ENCODE data around the gene SAT2. TPM values are rescaled to one million over a fixed set of nuclear protein-coding genes. Genes with fewer than 3 reads are reported as not detected.

SAT2 gene
- 10 to 100 TPM; 32.7 to 38.7 TPM for total RNA-seq

GRCh38 chr17:7627250-7628121, at the start of gene SAT2:
SAT2 (minus strand) TSS chr17:7627821; CDS start chr17:7627635, 186 bp downstream.

GRCh38 chr17:7650509-7651096, 23.0 kb upstream of the SAT2 start, which contains the start of gene ATP1B2:
ATP1B2 (plus strand) TSS chr17:7650926; CDS start chr17:7651519, 593 bp downstream.

GRCh38 chr17:7629939-7630571, 2.4 kb upstream of the SAT2 start, which contains the start of gene SHBG:
SHBG (plus strand) TSS chr17:7630135; CDS start chr17:7630173, 38 bp downstream.

DNA sequence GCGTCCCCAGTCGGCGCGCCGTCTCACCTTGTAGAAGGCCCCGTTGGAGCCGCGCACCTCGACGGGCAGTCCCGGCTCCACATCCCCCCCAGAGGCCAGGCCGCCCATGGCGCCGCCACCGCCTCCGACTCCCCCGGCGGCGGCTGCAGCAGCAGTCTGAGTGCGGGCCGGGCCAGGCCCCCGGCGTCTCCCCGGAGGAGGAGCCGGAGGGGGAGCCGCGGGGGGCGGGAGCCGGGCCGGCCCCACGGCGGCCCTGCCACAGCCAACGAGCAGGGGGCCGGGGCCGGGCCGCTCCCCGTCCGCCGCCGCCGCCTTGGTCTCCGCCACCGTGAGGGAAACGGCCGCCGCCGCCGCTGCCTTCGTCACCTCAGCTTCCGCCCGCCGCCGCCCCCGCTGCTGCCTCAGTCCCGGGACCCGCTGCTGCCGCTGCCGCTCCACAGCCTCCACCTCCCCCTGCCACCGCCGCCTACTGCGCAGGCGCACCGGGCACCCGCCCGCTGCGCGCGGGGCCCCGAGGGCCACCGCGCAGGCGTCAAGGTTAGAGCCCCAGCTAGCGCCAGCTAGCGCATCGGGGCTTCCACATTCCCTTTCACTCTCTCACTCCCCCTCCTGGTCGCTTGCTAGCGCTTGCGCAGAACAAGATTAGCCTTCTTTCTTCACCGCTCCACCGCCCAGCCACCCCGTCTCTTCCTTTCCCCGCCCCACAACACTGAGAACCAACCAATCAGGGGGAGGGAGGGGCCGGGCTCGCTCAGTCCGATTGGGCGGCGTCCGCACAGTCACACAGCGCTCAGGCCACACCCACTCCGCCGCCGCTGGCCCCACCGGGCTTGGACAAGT, 13.0 kb downstream of the SAT2 start, which contains the start of gene FXR2:
FXR2 (minus strand) TSS at position 473 of the 840 bp plus-strand sequence; CDS start at position 108, 365 bp downstream.

DNA sequence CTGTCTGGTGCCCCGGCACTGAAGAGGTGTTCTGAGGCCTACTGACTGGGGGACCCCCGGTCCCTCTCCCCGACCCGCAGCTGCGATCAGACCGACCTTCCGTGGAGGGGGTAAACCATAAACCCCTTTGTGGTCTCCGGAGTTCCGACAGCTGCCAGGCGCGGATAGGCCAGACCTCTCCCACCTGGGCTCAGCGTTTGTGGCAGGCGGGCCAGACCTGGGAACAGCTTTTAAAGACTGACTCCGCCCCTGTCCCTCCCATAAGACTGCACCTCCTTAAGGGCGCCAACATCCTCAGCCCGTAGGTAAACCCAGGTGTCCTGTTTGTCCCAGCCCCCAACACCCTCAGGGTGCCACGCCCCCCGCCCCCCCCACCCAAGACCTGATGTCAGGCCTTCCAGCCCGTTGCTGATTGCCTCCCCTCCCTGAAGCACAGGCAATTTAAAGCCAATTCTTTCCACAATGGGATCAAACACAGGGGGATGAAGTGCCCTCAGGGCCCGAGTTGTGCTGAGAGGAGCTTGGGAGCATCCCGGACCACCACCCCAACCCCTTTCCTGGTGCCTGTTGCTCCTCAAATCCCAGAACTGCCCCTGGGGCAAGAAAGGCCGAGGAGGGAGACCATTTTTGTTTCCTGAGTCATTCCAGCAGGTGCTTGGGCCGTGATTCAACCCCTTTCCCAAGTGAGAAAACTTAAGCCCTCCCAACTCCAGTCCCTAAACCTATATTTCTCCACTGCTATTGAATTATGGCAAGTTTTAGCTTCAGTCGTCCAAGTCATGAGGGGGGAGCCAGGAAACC, 37.5 kb downstream of the SAT2 start, which contains the start of gene SOX15:
SOX15 (minus strand) TSS at position 204 of the 801 bp plus-strand sequence. CDS start 418 bp downstream, outside the sequence.

GRCh38 chr17:7583253-7584109, 44.1 kb downstream of the SAT2 start, which contains the start of gene MPDU1:
MPDU1 (plus strand) TSS chr17:7583852; CDS start chr17:7583863, 11 bp downstream.

DNA sequence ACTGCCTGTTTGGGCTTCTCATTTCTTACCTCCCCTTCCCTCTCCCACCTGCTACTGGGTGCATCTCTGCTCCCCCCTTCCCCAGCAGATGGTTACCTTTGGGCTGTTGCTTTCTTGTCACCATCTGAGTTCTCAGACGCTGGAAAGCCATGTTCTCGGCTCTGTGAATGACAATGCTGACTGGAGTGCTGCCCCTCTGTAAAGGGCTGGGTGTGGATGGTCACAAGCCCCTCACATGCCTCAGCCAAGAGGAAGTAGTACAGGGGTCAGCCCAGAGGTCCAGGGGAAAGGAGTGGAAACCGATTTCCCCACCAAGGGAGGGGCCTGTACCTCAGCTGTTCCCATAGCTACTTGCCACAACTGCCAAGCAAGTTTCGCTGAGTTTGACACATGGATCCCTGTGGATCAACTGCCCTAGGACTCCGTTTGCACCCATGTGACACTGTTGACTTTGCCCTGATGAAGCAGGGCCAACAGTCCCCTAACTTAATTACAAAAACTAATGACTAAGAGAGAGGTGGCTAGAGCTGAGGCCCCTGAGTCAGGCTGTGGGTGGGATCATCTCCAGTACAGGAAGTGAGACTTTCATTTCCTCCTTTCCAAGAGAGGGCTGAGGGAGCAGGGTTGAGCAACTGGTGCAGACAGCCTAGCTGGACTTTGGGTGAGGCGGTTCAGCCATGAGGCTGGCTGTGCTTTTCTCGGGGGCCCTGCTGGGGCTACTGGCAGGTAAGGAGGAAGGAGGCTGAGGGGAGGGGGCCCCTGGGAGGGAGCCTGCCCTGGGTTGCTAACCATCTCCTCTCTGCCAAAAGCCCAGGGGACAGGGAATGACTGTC, 48.4 kb downstream of the SAT2 start, which contains the start of gene CD68:
CD68 (plus strand) TSS at position 638 of the 833 bp plus-strand sequence; CDS start at position 678, 40 bp downstream.

Other genes with a start within 250 kb of the SAT2 start
- 1 to 10 TPM; 1.6 to 1.9 TPM for gene TNK1, start 246.7 kb downstream of the SAT2 start, total RNA-seq
- gene PLSCR3, start 233.3 kb downstream of the SAT2 start, total RNA-seq: 100 to 1,000 TPM; 159 to 160 TPM
- 10 to 100 TPM; 66.2 to 67.9 TPM for gene TMEM256, start 223.7 kb downstream of the SAT2 start, total RNA-seq
- gene NLGN2, start 220.0 kb downstream of the SAT2 start, total RNA-seq: 1 to 10 TPM; 4.9 to 5.1 TPM
- gene SPEM1, start 207.5 kb downstream of the SAT2 start, total RNA-seq: not detected
- not detected for gene SPEM2, start 202.2 kb downstream of the SAT2 start, total RNA-seq
- not detected for gene SPEM3, start 199.0 kb downstream of the SAT2 start, total RNA-seq
- gene TMEM102, start 192.4 kb downstream of the SAT2 start, total RNA-seq: 10 to 100 TPM; 16.3 to 17.0 TPM
- 10 to 100 TPM; 21.3 to 21.6 TPM for gene FGF11, start 188.3 kb downstream of the SAT2 start, total RNA-seq
- 10 to 100 TPM; 15.3 to 19.0 TPM for gene CHRNB1, start 182.8 kb downstream of the SAT2 start, total RNA-seq
- gene ZBTB4, start 148.2 kb downstream of the SAT2 start, total RNA-seq: 10 to 100 TPM; 29.0 to 29.5 TPM
- gene SLC35G6, start 146.4 kb downstream of the SAT2 start, total RNA-seq: not detected
- 100 to 1,000 TPM; 174 to 175 TPM for gene POLR2A, start 143.5 kb downstream of the SAT2 start, total RNA-seq
- 100 to 1,000 TPM; 100 to 103 TPM for gene TNFSF12, start 78.8 kb downstream of the SAT2 start, total RNA-seq
- gene TNFSF13, start 69.1 kb downstream of the SAT2 start, total RNA-seq: 1 to 10 TPM; 7.2 to 7.4 TPM
- 10 to 100 TPM; 37.6 to 42.1 TPM for gene SENP3, start 65.9 kb downstream of the SAT2 start, total RNA-seq
- gene CD68, start 48.2 kb downstream of the SAT2 start, total RNA-seq: 10 to 100 TPM in 1 of 2 experiments, 1 to 10 TPM in 1; 9.8 to 10.3 TPM
- gene MPDU1, start 44.0 kb downstream of the SAT2 start, total RNA-seq: 10 to 100 TPM; 52.8 to 56.0 TPM
- under 1 TPM; 0.17 to 0.38 TPM for gene SOX15, start 37.7 kb downstream of the SAT2 start, total RNA-seq
- gene FXR2, start 12.9 kb downstream of the SAT2 start, total RNA-seq: 10 to 100 TPM; 29.3 to 32.6 TPM
- gene SHBG, start 2.3 kb upstream of the SAT2 start, total RNA-seq: not detected
- gene ATP1B2, start 23.1 kb upstream of the SAT2 start, total RNA-seq: under 1 TPM; 0.17 to 0.18 TPM
- gene TP53, start 59.7 kb upstream of the SAT2 start, total RNA-seq: 100 to 1,000 TPM; 147 to 148 TPM
- 10 to 100 TPM; 12.5 to 13.4 TPM for gene WRAP53, start 60.7 kb upstream of the SAT2 start, total RNA-seq
- gene EFNB3, start 77.4 kb upstream of the SAT2 start, total RNA-seq: not detected
- not detected for gene DNAH2, start 89.9 kb upstream of the SAT2 start, total RNA-seq
- 10 to 100 TPM; 20.5 to 21.6 TPM for gene KDM6B, start 206.4 kb upstream of the SAT2 start, total RNA-seq
- gene TMEM88, start 227.2 kb upstream of the SAT2 start, total RNA-seq: 1 to 10 TPM in 1 of 2 experiments, under 1 TPM in 1; 0.82 to 1.4 TPM
- 10 to 100 TPM; 54.3 to 54.5 TPM for gene NAA38, start 229.7 kb upstream of the SAT2 start, total RNA-seq
- 1 to 10 TPM; 6.7 to 7.4 TPM for gene CYB5D1, start 230.2 kb upstream of the SAT2 start, total RNA-seq

All from activated naive CD4-positive, alpha-beta T cell treated with anti-CD3 and anti-CD28 coated beads, Interleukin-2, amount 10 ng/mL, durations not matched to agents 5 hours and 36 hours (primary cell).